SW480 (cell line): ENCODE measurements around the gene BDP1.
"Not testable (repeated sequence)": the region's sequence is repeated elsewhere in the genome, so short reads cannot be mapped to it uniquely, and the experiment has no call there.

Experiments
- DNase-seq: peaks from one replicate; pipeline ENCODE4 v3.0.0-alpha.2; 2016; ENCODE audit warnings: low spot score

BDP1 gene, protein sequence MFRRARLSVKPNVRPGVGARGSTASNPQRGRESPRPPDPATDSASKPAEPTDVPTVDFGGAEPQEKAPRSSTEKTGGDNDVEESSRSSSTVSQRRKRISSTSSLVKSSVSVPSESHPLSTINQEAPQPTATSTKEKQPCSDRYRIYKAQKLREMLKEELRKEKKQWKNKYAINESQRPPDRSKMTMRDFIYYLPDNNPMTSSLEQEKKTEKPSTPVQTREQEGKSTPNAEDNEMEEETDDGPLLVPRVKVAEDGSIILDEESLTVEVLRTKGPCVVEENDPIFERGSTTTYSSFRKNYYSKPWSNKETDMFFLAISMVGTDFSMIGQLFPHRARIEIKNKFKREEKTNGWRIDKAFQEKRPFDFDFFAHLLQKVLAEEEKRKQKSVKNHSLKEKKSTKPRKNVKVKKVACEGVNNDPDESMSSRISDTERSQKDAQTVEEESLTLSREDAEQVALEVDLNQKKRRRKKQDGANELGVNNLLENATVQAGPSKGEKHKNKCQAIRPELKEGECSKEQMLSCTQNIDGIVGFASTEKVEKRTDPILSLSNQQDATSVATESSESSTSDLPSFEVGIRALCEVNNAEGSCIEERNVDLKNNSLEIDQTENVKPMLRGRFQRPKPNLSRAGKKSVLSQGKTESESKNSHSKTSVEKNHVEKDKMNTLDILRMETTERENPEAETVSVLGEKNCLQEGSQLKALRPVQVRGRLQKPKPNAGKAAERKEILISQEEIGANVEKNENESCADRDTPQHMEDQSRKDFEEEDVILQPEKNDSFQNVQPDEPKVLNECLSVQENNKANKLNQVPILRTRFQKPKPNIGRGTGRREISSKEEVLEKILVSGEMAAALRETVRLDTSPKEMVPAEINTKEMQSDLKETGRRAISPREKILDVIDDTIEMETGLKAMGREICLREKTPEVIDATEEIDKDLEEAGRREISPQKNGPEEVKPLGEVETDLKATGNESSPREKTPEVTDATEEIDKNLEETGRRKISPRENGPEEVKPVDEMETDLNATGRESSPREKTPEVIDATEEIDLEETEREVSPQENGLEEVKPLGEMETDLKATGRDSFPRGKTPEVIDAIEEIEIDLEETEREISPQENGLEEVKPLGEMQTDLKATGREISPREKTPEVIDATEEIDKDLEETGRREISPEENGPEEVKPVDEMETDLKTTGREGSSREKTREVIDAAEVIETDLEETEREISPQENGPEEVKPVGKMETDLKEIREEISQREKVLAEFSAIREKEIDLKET (N-terminal part only)

GRCh38 chr5:71455427-71456361 is at the start of gene BDP1:
Gene BDP1, plus strand, starts transcription at chr5:71455651. Its CDS starts 227 bp downstream, at chr5:71455878.
- peak; percentile 88 for DNase-seq

GRCh38 chr5:71410088-71410487 is 45.4 kb upstream of the BDP1 start:
- not testable (repeated sequence) for DNase-seq

- DNase-seq, result not testable (repeated sequence)
These were observed 39.8 kb upstream of the BDP1 start for GRCh38 chr5:71415626-71416025.

- DNase-seq, result not testable (repeated sequence)
These were observed 37.4 kb upstream of the BDP1 start for GRCh38 chr5:71418026-71418425.

- not testable (repeated sequence) for DNase-seq
These were observed 34.2 kb upstream of the BDP1 start for GRCh38 chr5:71421278-71421677.

DNA sequence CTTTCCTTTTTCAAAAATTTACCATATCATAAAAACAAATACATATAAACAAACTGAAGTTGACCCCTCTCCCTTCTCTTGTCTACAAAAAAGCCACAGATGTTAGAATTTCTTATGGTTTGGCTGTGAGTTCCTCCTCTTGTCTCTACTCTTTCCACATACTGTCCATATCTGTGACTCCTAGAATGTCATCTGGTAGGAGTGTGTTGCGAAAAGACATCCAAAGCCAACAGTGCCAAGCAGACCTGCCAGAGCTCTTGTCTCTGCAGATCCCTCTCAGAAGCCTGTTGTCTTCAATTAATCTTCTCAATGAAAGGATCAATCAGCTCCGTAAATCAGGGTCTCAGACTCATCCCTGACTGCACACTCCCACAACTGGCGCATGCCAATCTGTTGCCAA is 31.6 kb upstream of the BDP1 start:
- not testable (repeated sequence) for DNase-seq

GRCh38 chr5:71426686-71427474 is 28.6 kb upstream of the BDP1 start:
- DNase-seq, result not testable (repeated sequence)

GRCh38 chr5:71432410-71432809 is 23.0 kb upstream of the BDP1 start:
- not testable (repeated sequence) for DNase-seq

GRCh38 chr5:71434825-71435224 is 20.6 kb upstream of the BDP1 start:
- DNase-seq, result not testable (repeated sequence)

DNA sequence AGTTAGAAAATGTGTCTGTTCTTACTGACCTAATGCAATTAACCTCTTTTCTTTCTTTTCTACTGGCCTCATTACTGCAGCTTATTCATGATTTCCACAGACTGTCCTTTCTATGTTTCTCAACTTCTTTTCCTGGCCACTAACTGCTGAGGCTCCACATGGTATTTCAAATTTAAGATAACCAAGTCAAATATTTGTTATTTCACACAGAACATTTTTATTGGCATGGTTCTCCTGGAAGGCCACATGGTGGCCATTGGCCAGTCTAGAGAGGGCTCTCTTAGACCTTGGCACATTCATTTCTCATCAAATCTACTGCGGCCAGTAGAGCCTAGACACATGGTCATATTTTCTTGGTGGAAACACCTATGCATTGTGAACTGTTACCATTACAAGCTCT is 13.9 kb upstream of the BDP1 start:
- not testable (repeated sequence) for DNase-seq

DNA sequence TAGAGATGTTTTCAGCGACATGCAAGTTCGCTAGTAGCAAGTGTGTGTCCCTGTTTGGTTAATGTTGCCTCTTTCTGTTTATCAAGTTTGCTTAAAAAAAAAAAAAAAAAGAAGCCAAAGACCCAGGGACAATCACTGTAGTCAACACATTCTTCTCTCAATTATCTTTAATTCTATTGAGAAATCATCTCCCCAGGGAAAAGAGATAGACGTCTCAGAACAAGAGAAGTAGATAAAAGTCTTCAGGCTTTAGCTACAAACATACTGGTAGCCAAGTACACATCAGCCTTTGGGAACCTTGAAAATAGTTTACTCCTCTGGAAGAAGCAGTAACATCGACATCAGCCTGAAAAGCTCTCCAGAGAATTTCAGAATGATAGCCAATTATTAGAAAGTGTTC is 11.6 kb upstream of the BDP1 start:
- not testable (repeated sequence) for DNase-seq

GRCh38 chr5:71445015-71445414 is 10.4 kb upstream of the BDP1 start:
- not testable (repeated sequence) for DNase-seq

DNA sequence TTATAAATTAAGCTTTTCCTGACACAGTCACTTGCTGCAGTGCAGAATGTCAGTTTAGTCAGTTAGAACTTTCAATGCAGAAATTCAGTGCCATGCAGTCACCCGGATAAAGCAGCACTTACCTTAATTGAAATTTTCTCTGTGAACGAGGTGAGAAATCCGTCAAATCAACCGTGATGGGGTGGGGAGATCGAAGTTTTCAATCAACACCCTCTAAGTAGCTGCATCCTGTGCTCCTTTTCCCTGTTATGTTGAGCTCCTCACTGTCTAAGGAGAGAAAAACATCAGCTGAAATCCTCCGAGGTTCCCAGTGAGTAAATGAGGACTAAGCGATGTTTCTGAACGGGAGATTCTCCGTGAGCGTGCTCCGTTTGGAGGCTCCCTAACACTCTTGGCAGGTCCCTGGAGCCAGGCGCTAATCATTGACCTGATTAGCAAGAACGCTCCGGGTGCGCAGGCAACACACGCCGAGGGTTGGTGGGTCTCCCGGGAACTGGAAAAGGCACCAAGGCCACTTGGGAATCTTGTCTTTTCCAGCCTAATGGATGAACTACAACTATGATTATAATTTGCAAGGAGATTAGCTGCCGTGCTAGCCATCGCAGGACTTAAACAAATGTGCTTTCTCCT is 9.8 kb upstream of the BDP1 start:
- not testable (repeated sequence) for DNase-seq

DNA sequence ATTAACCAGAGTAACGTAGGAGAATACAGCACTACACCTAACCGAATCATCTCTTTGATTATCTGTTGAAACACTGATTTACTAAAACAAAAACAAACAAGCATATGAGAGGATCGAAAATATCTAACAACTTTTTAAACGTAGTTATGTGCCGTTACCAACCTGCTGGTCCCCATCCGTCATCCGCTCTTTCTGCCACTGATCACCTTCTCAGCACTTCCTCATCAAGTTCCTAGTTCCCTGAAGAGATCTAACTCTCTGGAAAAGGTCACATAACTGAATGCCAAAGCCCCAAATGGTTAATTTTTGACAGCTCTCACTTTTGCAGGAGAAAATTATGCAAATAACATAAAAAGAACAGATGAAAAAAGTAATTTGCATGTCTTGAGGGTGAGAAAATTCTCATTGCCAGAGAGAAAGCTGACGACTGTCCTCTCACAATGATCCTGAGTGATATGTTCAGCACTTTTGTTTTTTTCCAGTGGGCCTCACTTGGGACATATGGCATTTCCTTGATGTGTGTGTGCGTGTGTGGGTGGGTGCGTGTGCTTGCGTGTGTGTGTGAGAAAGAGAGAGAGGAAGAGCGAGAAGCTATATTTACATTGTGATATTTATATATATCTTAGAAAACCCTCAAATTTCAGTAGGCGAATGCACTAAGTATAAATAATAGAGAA is 8.8 kb upstream of the BDP1 start:
- not testable (repeated sequence) for DNase-seq

DNA sequence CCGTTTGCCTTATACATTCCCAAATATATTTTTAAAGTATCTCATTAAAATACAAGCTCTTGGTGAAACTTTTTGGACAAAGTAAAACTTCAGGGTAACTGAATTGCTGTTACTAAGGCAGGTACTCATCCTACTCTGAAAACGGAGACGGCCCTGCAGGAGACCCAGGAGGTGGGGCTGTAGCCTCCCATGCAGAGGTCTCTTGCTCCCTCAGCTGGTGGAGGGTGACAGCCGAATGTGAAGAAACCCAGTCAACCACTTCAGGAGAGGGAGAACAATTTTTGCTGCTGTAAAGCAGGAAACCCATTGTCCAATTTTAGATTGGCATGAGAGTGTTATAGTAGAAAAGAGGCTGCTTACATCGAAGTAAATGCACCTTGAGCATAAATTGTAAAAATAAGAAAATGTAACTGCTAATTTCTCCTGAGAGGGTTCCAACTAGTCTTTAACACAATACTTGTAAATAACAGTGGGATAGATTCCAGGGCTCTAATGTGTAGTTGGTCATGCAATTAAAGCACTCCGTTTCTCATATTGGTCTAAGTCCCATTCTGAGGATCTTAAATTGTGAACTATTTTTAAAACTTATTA is 8.1 kb upstream of the BDP1 start:
- peak; percentile 41 for DNase-seq

DNA sequence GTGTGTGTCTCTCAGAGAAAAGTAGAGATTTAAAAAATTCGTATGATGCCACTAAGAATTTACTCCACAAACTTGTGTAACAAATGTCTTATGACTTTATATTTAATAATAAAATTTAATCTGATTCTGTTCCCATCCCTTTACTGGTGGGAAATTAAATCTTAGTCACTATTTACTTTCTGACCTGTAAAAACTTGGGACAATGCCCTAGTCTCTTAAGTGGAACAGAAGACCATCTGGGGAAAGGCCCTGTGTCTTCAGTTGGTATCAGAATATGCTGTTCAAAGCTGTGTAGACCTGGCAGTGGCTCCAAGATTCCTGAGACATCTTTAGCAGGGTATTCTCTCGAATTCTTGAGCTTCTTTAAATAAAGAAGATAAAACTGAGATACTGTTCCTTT is 2.6 kb upstream of the BDP1 start:
- DNase-seq, result no peak

DNA sequence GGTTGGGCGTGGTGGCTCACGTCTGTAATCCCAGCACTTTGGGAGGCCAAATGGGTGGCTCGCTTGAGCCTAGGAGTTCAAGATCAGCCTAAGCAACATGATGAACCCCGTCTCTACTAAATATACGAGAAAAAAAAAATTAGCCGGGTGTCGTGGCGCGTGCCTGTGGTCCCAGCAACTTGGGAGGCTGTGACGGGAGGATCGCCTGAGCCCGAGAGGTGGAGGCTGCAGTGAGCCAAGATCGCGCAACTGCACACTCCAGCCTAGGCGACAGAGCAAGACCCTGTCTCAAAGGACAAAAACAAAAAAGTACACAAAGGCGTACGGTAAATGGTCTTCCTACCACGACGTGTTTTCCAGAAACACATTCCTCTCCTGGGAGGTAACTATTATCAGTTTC is 538 bp upstream of the BDP1 start:
- DNase-seq, result no peak

- peak; percentile 8 for DNase-seq
These were observed 902 bp downstream of the BDP1 start for GRCh38 chr5:71456362-71456743.

DNA sequence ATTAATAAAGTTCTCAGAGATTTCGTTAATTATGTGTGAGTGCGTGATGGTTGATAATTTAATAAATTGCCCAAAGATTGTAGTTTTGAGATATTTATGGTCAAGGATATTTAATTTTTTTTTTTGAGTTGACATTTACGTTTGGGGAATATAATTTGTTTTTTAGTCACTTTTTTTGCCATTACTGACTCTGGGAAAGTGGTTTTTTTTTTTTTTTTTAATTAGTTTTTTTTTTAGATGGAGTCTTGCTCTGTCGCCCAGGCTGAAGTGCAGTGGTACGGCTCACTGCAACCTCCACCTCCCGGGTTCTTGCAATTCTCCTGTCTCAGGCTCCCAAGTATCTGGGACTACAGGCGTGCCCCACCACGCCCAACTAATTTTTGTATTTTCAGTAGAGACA is 1.7 kb downstream of the BDP1 start:
- DNase-seq, result no peak
